Colon (tissue), 2 donors: Measurements from ENCODE around the gene TMEM238.

ENCODE experiments used
- FAIRE-seq: peaks from 2 replicates; lab custom pipeline; 2012; peaks lifted over from hg19 to GRCh38; lab: Jason Lieb, UNC
- donor health status: control.
- donor health status: control.

TMEM238 gene

DNA sequence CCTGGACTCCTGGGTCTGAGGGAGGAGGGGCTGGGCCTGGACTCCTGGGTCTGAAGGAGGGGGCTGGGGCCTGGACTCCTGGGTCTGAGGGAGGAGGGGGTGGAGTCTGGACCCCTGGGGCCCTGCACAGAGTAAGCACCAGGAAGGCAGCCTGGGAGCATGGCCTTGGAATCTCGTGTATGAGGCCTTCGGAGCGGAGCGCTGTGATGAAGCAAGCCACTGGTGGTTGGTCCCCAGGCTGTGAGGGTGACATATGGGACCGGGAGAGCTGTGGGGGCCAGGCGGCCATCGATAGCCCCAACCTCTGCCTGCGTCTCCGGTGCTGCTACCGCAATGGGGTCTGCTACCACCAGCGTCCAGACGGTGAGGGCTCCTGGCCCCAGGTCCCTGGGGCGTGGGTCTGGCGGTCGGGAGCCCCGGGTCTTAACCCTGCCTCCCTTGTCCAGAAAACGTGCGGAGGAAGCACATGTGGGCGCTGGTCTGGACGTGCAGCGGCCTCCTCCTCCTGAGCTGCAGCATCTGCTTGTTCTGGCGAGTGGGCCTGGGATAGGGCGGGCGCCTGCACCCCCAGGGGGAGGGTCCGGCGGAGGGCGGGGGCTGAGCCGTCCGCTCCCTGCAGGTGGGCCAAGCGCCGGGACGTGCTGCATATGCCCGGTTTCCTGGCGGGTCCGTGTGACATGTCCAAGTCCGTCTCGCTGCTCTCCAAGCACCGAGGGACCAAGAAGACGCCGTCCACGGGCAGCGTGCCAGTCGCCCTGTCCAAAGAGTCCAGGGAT, 6.5 kb downstream of the TMEM238 start:
- FAIRE-seq, result no peak

DNA sequence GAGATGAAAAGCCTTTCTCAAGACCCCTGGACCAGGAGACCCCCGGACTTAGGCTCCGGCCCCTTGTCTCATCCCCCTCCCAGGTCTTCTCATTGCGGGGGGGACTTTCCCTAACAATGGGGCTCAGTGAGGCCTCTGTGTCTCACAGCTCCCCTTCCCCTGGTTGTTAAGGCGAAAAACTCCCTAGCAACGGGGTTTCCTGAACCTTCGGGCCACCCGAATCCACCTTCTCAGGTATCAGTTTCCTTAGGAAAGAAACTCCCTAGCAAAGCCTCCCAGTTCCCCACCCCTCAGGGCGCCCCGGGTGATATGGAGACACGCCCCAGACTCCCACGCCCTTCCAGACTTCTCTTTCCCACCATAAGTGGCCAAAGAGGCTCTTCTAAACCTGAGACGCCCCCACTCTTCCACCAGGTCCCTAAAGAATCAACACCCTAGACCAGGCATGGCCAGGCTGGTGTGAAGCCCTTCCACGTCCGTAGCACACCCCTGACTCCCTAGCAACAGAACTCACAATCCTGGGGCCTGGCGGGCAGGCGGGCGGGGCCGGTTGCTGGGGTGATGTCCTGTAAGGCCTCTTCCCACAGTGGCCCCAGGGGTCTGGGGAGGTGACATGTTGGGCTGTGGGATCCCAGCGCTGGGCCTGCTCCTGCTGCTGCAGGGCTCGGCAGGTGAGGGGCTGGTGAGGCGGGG, 7.7 kb downstream of the TMEM238 start, which contains the start of gene TMEM190:
Gene TMEM190 (plus strand): TSS at position 586 of the 693 bp plus-strand sequence. CDS start 28 bp downstream, at position 614.
- no peak for FAIRE-seq

DNA sequence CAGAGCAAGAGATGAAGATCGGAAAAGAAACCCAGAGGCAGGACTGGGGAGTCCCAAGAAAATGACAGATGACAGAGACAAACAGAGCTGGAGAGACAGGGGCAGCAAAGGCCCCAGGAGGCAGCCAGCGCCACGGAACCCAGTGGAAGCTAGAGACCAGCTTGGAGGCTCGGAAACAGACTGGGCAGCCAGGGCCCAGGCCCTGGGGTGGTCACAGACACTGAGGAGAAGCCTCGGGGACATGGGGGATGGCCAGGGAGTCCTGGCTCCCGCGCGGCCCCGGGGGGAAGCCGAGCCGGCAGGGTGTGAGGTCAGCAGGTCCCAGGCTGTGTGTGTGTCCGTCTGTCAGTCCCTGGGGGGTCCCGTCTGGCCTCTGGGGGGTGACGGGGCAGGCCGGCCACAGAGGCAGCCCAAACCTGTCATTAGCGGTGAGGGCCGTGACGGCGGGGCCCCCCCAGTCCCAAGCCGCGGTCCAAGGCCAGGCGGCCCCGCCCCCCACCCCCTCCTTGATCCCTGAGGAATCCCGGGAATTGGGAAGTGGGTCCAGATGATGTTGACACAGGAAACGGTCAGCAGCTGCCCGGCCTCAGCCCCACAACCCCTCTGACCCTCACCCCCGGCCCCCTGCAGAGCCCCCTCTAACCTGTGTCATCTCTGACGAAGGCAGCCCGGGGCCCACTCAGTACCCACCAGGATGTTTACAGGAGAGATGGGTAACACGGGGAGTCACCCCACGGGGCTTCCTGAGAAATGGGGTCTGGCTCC, 9.9 kb downstream of the TMEM238 start:
- no peak for FAIRE-seq

DNA sequence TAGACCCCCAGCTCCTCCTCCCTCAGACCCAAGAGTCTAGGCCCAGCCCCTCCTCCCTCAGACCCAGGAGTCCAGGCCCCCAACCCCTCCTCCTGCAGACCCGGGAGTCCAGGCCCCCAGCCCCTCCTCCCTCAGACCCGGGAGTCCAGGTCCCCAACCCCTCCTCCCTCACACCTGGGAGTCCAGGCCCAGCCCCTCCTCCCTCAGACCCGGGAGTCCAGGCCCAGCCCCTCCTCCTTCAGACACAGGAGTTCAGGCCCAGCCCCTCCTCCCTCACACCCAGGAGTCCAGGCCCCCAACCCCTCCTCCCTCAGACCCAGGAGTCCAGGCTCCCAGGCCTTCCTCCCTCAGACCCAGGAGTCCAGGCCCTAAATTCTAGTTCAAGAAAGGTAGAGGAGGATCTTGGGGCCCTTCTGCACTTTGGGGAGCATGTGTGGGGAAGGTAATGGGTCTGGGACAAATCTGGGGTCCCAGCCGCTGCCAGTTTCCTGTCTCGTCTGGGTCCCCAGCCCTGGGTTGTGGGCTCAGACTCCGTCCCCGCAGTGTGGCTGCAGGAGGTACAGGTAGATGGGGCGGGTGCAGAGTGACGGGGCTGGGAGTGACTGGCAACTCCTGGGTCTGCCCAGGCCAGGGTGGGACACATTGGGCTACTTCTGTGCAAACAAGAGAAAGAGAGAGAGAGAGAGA, 10.6 kb downstream of the TMEM238 start:
- no peak for FAIRE-seq

DNA sequence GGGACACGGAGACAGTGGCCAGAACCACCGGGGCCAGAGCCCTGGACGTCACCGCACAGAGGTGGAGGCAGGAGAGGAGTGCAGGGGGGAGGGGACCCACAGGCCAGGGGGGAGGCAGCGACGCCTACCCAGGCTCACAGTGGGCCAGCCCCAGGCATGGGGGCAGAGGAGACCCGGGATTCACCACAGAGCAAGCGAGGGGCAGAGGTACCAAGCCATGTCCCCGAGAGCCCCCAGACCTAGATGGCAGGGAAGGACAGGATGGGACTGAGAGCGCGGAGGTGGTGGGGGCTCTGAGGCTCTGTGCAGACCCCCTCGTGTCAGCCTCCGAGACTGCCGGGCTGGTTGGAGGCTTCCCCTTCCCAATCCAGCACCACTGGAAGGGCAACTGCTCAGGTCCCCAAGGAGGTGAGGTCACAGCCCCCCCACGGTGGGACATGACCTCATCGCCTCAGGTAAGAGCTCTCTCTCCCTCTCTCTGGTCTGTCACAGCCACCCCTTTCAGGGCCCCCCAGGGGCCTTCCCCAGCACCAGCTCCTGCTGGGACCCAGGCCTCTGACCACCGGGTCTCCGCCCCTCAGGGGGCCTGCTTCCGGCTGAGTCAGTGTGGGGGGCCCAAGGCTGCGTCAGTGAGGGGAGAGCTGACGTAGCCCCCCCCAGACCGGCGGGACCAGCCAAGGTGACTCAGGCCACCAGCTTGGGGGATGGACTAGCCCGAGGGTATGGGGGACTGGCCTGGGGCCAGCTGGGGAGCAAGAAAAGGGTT, 11.6 kb downstream of the TMEM238 start:
- FAIRE-seq, result no peak

DNA sequence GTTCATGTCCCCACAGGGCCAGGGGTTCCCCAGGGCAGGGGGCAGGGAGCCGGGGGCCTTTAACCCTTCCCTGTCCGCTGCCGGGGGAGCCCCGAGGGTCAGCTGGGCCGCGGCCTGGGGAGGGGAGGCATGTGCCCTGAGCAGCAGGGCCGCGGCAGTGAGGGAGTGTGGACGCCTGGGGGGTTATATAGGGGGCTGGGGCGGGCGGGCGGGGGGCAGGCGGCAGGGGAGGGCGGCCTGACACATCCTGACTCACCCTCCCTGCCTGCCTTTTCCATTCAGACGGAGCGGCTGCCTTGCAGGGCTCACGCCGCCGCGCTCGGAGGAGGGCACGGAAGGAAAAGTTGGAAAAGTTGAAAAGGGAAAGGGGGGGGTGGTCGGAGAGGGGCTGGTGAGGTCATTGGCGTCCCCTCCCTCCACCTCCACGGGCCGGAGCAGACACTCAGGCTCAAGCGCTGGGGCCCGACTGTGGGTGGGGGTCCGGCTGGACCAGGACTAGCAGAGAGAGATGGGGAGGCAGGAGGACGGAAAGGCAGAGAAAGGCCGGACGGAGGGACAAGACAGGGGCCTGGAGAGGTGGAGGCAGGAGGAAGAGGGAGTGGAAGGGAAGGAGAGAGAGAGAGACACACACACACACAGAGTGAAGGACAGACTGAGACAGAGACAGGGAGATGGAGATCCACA, 13.6 kb downstream of the TMEM238 start, which contains the start of gene IL11:
Gene IL11 (minus strand): TSS at position 159 of the 684 bp plus-strand sequence. CDS start 153 bp downstream, at position 6.
- FAIRE-seq, result no peak

DNA sequence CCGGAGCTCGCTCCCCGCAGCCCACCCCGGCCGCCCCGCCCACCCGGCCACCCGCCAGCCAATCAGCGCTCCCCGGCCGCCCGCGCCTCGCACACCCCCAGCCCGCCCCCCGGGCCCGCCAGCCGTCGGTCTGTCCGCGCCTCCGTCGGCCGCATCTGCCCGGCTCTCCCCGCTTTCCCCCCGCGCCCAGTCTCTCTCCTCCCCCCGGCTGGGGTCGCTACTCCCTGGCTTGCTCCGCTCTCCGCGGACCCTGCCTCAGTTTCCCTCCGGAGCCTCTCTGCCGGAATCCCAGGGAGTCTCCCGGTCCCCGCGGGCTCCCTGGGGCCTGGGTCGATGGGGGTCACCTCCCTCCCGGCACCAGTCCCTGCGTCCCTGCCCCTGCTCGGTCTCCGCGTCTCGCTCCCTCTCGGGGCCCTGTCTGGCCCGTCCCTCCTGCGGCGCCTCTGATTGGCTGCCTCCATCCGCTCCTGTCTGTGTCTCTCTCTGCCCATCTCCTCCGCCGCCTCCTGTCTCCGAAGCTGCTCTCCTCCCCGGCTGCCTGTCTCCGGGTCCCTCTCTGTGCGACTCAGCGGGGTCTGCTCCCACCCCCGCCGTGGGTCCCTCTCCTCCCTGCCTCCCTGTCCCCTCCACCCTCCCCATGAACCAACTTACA, 14.3 kb downstream of the TMEM238 start:
- no peak for FAIRE-seq

DNA sequence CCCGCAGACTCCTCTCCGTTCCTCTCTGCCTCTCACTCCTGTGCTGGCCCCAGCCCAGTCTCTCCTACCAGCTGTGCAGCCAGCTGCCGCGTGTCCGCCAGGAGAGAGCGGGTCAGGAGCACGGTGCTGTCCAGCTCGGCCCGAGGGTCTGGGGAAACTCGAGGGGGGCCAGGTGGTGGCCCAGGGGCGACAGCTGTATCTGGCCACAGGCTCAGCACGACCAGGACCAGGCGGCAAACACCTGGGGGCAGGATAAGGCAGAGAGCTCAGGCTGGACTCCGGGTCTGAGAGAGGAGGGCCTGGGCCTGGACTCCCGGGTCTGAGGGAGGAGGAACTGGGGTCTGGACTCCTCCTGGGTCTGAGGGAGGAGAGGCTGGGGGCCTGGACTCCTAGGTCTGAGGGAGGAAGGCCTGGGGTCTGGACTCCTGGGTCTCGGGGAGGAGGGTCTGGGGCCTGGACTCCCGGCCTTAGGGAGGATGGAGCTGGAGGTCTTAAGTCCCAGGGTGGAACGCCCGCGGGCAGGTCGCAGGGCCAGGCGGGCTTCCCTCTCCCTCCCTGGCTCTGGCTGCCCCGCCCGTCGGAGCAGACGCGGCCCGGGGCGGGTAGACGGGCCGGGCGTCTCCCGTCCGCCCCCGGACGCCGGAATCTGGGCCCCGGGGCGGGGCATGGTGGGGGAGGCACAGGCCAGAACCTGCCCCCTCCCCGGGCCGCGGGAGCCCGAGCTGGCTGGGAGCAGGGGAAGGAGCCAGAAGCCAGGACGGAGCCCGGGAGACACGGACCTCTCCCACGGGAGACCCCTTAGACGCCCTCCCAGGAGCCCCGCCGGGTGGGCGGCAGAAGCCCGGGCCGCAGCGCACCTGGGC, 15.2 kb downstream of the TMEM238 start:
- no peak for FAIRE-seq

DNA sequence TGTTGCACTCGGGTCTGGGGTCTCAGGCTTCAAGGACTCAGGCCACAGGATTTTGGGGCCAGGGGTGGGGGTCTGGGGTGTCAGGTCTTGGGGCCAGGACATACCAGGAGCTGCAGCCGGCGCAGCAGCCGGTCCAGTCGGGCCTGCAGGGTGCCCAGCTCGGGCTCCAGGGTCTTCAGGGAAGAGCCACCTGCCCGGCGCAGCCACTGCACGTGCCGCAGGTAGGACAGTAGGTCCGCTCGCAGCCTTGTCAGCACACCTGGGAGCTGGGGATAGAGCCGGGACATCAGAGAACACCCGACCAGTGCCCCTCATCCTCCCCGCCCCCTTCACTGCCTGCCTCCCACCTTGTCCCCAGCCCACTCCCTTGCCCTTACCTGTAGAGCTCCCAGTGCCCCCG, 16.0 kb downstream of the TMEM238 start:
- FAIRE-seq, result no peak

DNA sequence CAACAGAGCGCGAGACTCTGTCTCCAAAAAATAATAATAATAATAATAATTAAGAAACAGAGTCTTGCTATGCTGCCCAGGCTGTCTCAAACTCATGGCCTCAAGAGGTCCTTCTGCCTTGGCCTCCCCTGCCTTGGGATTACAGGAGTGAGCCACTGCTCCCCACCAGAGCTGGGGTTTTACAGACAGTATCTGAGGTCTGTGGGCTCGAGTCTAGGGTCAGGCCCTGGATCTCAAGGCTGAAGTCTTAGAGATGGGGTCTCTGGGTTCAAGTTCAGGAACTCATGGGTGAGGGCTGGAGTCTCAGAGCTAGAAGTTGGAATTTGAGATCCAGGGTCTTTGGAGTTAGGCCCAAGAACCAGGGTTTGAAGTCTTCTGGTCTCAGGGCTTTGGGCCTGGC, 17.3 kb downstream of the TMEM238 start:
- FAIRE-seq, result no peak

DNA sequence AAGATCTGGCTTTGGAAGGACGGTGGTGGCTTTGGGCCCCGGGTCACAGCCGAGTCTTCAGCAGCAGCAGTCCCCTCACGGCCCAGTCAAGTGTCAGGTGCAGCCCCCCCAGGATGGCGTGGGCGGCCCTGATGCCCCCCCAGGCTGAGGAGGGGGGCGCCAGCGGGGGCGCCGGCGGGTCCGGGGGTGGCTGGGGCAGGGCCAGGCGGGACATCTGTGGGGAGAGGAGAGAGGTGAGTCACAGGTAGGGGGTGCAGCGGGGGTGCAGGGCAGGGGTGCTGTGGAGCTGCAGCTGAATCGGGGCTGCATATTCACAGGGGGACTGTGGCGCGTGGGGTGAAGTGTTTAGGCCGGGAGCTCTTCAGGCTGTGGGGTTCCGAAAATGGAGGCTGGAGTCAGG, 18.1 kb downstream of the TMEM238 start:
- no peak for FAIRE-seq

DNA sequence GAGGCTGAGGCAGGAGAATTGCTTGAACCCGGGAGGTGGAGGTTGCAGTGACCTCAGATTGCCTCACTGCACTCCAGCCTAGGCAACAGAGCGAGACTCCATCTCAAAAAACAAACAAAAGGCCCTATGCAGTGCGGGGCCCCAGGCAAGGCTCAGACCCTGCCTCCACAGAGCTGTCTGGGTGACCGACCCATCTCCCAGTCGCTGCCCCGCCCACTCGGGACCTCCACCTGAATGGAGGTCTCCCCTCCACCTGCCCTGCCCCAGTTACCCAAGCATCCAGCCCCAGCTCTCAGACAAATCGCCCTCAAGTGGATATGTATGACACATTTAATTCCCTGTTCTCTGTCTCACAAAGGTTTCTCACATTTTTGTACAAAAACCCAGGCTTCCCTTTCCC, 18.8 kb downstream of the TMEM238 start:
- no peak for FAIRE-seq

DNA sequence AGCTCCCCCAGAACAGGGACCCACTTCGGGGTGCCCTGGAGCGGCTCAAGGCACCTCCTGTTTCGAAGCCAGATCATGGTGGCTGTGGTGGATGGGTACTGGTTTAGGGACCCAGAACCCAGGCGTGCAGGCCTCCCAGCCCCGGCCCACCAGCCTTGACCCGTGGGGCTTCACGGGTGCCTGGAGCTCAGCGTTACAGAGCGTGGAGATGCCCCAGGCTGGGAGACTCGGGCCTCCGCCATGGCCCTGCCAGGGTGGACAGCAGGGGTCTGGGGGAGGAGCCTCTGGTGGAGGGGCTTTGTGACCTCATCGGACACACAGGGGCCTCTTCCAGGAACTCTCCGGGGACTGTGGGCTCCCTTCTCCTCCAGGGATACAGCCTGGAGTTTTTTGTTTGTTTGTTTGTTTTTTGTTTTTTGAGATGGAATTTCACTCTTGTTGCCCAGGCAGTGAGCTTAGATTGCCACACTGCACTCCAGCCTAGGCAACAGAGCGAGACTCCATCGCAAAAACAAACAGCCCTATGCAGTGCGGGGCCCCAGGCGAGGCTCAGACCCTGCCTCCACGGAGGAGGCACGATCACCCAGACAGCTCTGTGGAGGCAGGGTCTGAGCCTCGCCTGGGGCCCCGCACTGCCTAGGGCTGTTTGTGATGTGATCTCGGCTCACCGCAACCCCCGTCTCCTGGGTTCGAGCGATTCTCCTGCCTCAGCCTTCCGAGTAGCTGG, 20.9 kb downstream of the TMEM238 start, which contains the start of gene GARIN5B:
Gene GARIN5B (minus strand): TSS at position 271 of the 727 bp plus-strand sequence. CDS start 194 bp downstream, at position 77.
- no peak for FAIRE-seq

DNA sequence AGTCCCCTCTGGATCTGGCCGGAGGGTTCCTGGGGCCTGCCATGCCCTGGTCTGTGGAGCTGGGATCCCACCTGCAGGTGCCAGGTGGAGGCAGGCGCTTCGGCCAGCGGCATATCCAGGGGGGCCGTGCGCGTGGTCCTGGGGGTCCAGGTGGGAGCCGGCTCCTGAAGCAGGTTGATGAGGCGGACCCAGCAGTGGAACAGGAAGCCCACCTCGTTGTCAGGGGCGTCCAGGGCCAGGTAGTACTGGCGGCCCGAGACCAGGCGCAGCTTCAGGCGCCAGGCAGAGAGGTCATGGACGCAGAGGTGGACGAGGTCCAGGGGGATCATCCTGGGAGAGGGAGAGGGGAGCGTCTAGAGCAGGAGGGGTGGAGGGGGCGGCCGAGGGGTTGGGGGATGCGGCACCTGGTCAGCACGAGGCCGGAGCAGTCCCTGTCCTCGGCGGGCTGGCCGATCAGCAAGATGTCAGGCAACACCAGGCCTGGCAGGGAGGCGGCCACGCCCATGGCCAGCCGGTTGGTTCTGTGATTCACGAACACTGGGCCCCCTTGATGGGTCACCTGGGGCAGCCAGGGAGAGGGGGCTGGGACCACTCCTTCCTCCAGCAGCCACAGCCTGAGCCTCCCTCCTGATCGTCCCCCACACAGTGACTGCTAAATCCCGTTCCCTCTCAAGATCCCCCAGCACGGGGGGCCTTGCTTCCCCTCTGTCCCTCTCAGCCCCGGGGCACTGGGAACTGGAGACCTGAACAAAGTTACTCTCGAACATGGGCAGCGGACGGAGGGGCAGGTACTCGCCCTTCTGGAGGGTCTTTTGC, 21.7 kb downstream of the TMEM238 start:
- FAIRE-seq, result no peak

DNA sequence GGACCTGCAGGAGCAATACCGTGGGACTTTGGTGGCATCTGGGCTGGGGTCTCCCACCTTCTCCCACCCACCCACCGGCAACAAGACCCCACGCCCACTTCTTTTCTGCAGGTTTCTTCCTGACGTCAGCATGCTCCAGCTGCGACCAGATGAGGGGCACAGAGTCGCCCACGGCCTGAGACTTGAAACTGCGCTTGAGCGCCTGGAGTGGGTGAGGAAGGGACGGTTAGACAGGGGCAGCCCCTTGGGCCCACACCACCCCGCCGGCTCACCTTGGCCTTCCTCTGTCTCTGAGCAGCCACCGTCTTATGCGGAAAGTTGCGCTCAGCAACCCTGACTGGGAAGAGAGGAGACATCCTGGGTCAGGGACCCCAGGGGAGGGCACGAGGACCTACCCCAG, 23.2 kb downstream of the TMEM238 start:
- no peak for FAIRE-seq

DNA sequence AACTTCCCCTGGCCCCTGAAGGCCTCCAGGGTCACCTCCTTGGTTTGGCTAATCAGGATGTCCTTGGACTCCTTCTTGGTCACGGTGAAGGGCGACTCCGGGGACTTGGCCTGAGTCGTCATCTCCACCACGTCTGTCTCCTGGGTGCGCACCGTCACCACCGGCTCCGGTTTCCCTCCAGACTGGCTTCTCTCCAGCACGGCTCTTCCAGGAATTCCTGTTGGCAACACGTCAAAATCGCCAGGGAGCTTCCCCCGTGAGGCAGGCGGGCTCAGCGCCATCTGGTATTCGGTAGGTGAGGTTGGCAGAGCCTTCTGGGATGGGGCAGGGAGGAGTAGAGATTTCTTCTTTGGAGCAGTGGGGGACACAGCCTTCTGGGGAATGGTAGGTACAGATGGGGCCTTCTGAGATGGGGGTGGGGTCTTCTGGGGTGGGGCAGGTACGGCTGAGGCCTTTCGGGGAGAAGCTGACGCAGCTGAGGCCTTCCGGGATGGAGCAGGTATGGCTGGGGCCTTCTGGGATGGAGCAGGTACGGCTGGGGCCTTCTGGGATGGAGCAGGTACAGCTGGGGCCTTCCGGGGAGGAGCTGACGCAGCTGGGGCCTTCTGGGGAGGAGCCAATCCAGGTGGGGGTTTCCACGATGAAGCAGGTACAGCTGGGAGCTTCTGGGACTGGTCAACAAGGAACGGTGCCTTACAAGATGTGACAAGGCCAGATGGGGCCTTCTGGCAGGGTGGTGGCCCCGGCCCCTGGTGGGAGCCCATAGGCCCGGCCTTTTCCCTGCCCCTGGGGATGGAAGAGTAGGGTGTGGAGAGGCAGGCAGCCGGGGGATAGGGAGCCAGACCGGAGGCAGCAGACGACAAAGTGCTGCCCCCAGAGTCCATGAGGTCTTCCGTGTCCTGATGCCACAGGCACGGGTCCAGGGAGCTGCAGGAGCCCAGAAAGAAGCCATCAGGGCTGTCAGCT, 24.9 kb downstream of the TMEM238 start:
- FAIRE-seq, result no peak
